ENCODE measurements around the gene RPL14.

The RPL14 gene

GRCh38 chr3:40463579-40463978 is 6.4 kb downstream of the RPL14 start:
- no peak for DNase-seq

- DNase-seq: peak; percentile 54
These were observed 7.4 kb downstream of the RPL14 start for GRCh38 chr3:40464339-40465110.

GRCh38 chr3:40465111-40465407 is 7.9 kb downstream of the RPL14 start:
- no peak for DNase-seq

GRCh38 chr3:40465456-40465855 is 8.3 kb downstream of the RPL14 start:
- no peak for DNase-seq

GRCh38 chr3:40468018-40468417 is 10.9 kb downstream of the RPL14 start:
- no peak for DNase-seq

- no peak for DNase-seq
These were observed 13.6 kb downstream of the RPL14 start for GRCh38 chr3:40470701-40471100.

GRCh38 chr3:40476478-40477470 is 19.6 kb downstream of the RPL14 start, which contains the start of gene ZNF619:
ZNF619 (plus strand) TSS chr3:40477122; CDS start chr3:40477980, 858 bp downstream.
- peak; percentile 76 for DNase-seq

GRCh38 chr3:40477666-40478065 is 20.5 kb downstream of the RPL14 start:
- no peak for DNase-seq

GRCh38 chr3:40487172-40487571 is 30.0 kb downstream of the RPL14 start:
- no peak for DNase-seq

GRCh38 chr3:40490916-40491315 is 33.8 kb downstream of the RPL14 start:
- DNase-seq: no peak

- DNase-seq: no peak
These were observed 37.6 kb downstream of the RPL14 start for GRCh38 chr3:40494698-40495097.

GRCh38 chr3:40497288-40497687 is 40.1 kb downstream of the RPL14 start:
- DNase-seq: no peak

GRCh38 chr3:40499952-40500351 is 42.8 kb downstream of the RPL14 start:
- no peak for DNase-seq

GRCh38 chr3:40502034-40502433 is 44.9 kb downstream of the RPL14 start:
- DNase-seq: no peak

GRCh38 chr3:40504636-40505430 is 47.7 kb downstream of the RPL14 start:
- DNase-seq: no peak

- peak; percentile 67 for DNase-seq
These were observed 48.7 kb downstream of the RPL14 start, which contains the start of gene ZNF620 for GRCh38 chr3:40505599-40506462. ZNF620 (plus strand) TSS chr3:40506039; CDS start chr3:40506353, 314 bp downstream.

GRCh38 chr3:40511031-40511718 is 54.0 kb downstream of the RPL14 start:
- no peak for DNase-seq

GRCh38 chr3:40516201-40516600 is 59.1 kb downstream of the RPL14 start:
- no peak for DNase-seq

GRCh38 chr3:40518067-40518466 is 60.9 kb downstream of the RPL14 start:
- no peak for DNase-seq

Data from CD4-positive, alpha-beta T cell treated with Interleukin-12 subunit alpha and Interleukin-12 subunit beta, for 1 hour (primary cell).